Measurements from ENCODE around the gene BPNT1. TPM values are rescaled to one million over a fixed set of nuclear protein-coding genes. Genes with fewer than 3 reads are reported as not detected.

Gene BPNT1
- total and polyA plus RNA-seq, 2 of the 8 experiments (the other 6 are each of a cell fraction or from before 2014, with no cell fraction given) = 13.2 to 16.3 TPM

DNA sequence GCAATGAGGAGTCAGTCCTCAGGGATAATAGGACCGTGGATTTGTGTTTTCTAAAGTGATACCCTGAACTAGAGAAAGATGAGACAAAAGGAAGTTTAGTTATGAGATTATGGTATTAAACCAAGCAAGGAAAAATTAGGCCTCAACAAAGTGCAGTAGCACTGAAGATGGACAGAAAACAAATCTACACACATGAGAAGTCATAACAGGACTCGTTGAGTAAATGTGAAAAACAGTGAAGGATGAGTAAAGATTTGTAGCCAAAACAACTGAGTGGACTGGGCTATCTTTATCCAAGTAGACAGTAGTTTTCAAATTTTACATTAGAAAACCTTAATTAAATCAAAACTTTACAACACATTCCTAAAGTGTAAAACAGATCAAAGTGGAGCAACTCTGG, 58.3 kb downstream of the BPNT1 start:
- H3K23ac ChIP-seq (ENCODE audit: insufficient read length) = no peak overlapping the region
- no peak overlapping the region for H4K91ac ChIP-seq (replicated peaks; ENCODE audit: insufficient read length, low read length)
- no peaks in the 10 kb centered on the region for H3K27me3 ChIP-seq (replicated peaks in 1 of 4; ENCODE audit: control insufficient read depth in 3 of 4, extremely low read depth in 1 of 4, insufficient read depth in 3 of 4, low read length in 3 of 4)
- no peak overlapping the region for H2BK15ac ChIP-seq (ENCODE audit: low read length)
- H3K23me2 ChIP-seq (ENCODE audit: low read depth, low read length) = no peaks in the 10 kb centered on the region
- no peak overlapping the region for H4K5ac ChIP-seq (ENCODE audit: insufficient read length, low read depth, low read length)
- no peak overlapping the region for H2AK5ac ChIP-seq (ENCODE audit: low read depth, low read length)
- no peak overlapping the region for H2BK5ac ChIP-seq (ENCODE audit: low read depth, low read length)
- POLR2A ChIA-PET (ENCODE audit: partially characterized antibody) = interaction anchor here (1.2 to 2.1 kb wide), 2 partner anchors 9 to 13 kb away, joined by 3 to 6 read pairs; no protein-coding TSS in a partner anchor
- H3K79me2 ChIP-seq (ENCODE audit: control insufficient read depth in 1 of 2, insufficient read depth in 2 of 2, low read length in 2 of 2) = peaks cover 0 to 15% of the 10 kb centered on the region in 2 experiments; a peak in 2 of 4 replicates
- H3K27ac ChIP-seq (ENCODE audit: low read depth, low read length) = no peak overlapping the region
- FAIRE-seq (no peak), DNase-seq (ENCODE audit: low read depth in 1 of 2, low spot score in 2 of 2) (no peak)
- CTCF ChIA-PET (ENCODE audit: partially characterized antibody) = interaction anchor here (0.7 kb wide), 1 partner anchor 9 kb away, joined by 3 read pairs; no protein-coding TSS in a partner anchor
- H3K4me2 ChIP-seq (ENCODE audit: insufficient read depth in 1 of 2, low read depth in 2 of 2, low read length in 2 of 2) = no peak overlapping the region
- no peak overlapping the region for H4K8ac ChIP-seq (ENCODE audit: extremely low read depth, insufficient read depth, low read length)
- no peak overlapping the region for H3K4ac ChIP-seq (replicated peaks; ENCODE audit: insufficient read length, low read depth, low read length)
- no peak overlapping the region for H2BK20ac ChIP-seq (ENCODE audit: low read length)
- H2BK120ac ChIP-seq (replicated peaks; ENCODE audit: low read depth, low read length) = no peak overlapping the region
- 89% methylated on average over 2 of the region's 2 CpGs; no CpG with 5 or more reads in 1 of the 2 experiments for WGBS, 2 experiments (ENCODE audit: extremely low coverage in 1 of 2, insufficient coverage in 1 of 2, insufficient read length in 1 of 2, insufficient replicate concordance in 2 of 2, low coverage in 1 of 2, low lambda C conversion rate in 2 of 2, missing lambda C conversion rate in 1 of 2)
- H3K4me1 ChIP-seq (replicated peaks in 1 of 4; ENCODE audit: control insufficient read depth in 3 of 4, insufficient read depth in 4 of 4, low read length in 3 of 4) = no peaks in the 10 kb centered on the region
- H3K18ac ChIP-seq (ENCODE audit: extremely low read depth, low read length) = no peak overlapping the region
- H2BK12ac ChIP-seq (ENCODE audit: low read depth, low read length) = no peak overlapping the region
- no peak overlapping the region for H2AFZ ChIP-seq (ENCODE audit: low read length)
- H3K9me3 ChIP-seq (ENCODE audit: insufficient read depth in 2 of 2, low read depth in 1 of 2, low read length in 1 of 2) = no peaks in the 10 kb centered on the region
- TF ChIP-seq RXRA (IDR thresholded peaks at IDR 0.05; ENCODE audit: insufficient read depth, low read depth, low read length) (no peak), SIRT6 (IDR thresholded peaks at IDR 0.05; ENCODE audit: low read length) (no peak), BRCA1 (IDR thresholded peaks at IDR 0.05; ENCODE audit: low read depth, low read length) (no peak), CREB1 (IDR thresholded peaks at IDR 0.05) (no peak), CTBP2 (IDR thresholded peaks at IDR 0.05; ENCODE audit: borderline replicate concordance, insufficient read depth, insufficient read length, low read length) (no peak), RFX5 (IDR thresholded peaks at IDR 0.05; ENCODE audit: borderline replicate concordance, low read depth, low read length) (no peak), GABPA (IDR thresholded peaks at IDR 0.05; ENCODE audit: borderline replicate concordance, insufficient read depth, low read length) (no peak), POLR2A (IDR thresholded peaks at IDR 0.05; ENCODE audit: control extremely low read depth in 1 of 2, low read depth in 2 of 2, low read length in 2 of 2) (no peak), JUND (IDR thresholded peaks at IDR 0.05; ENCODE audit: low read length) (no peak), SIN3A (conservative IDR thresholded peaks at IDR 0.05 in 1 of 2, IDR thresholded peaks at IDR 0.05 in 1 of 2; ENCODE audit: low read depth in 1 of 2, low read length in 2 of 2) (no peak)
- peaks cover 2 to 48% (median 11%) of the 10 kb centered on the region in 4 experiments; a peak in 5 of 8 replicates for H3K36me3 ChIP-seq (ENCODE audit: control insufficient read depth in 2 of 4, insufficient read depth in 4 of 4, low read length in 3 of 4)
- H3K9ac ChIP-seq (replicated peaks in 1 of 4; ENCODE audit: extremely low read depth in 1 of 4, low read depth in 3 of 4, low read length in 3 of 4) = no peak overlapping the region
- H3K79me1 ChIP-seq (ENCODE audit: low read depth, low read length) = no peaks in the 10 kb centered on the region
- H3K14ac ChIP-seq (ENCODE audit: insufficient read length) = no peak overlapping the region
- no peaks in the 10 kb centered on the region for H4K20me1 ChIP-seq (replicated peaks in 1 of 2; ENCODE audit: control insufficient read depth in 1 of 2, insufficient read depth in 2 of 2, low read length in 2 of 2)
- no peak overlapping the region for H3K4me3 ChIP-seq (ENCODE audit: extremely low read depth in 1 of 4, insufficient read depth in 2 of 4, low read depth in 3 of 4, low read length in 4 of 4)
- H3K56ac ChIP-seq (replicated peaks; ENCODE audit: insufficient read length, low read depth, low read length) = no peak overlapping the region
